Metanephros (tissue), 1 donor: Measurements from ENCODE around the gene TAS2R38. TPM values are rescaled to one million over a fixed set of nuclear protein-coding genes. Genes with fewer than 3 reads are reported as not detected.

ENCODE experiments used
- total RNA-seq: library from RNA; depleted of rRNA; stranded (reverse); fragments of >200 nt; gene quantifications from one replicate; pipeline ENCODE4 v1.2.3, GENCODE V29; 2014

Gene TAS2R38
- total RNA-seq: not detected

GRCh38 chr7:141973673-141974072, at the start of gene TAS2R38:
Gene TAS2R38, minus strand, starts transcription at chr7:141973773. Its CDS starts 84 bp downstream, at chr7:141973689.

GRCh38 chr7:141946796-141947195, 26.8 kb downstream of the TAS2R38 start, which contains the start of gene CLEC5A:
Gene CLEC5A, minus strand, starts transcription at chr7:141946974. Its CDS starts 682 bp downstream, at chr7:141946292.

Other genes starting within 250 kb of the TAS2R38 start
- gene SSBP1, start 235.4 kb downstream of the TAS2R38 start, total RNA-seq: 68.4 TPM
- gene TAS2R3, start 209.7 kb downstream of the TAS2R38 start, total RNA-seq: 7.1 TPM
- gene TAS2R4, start 197.1 kb downstream of the TAS2R38 start, total RNA-seq: 4.7 TPM
- 5.3 TPM for gene TAS2R5, start 183.6 kb downstream of the TAS2R38 start, total RNA-seq
- gene PRSS37, start 132.3 kb downstream of the TAS2R38 start, total RNA-seq: not detected
- gene OR9A4, start 57.4 kb downstream of the TAS2R38 start, total RNA-seq: 0.64 TPM
- gene CLEC5A, start 26.8 kb downstream of the TAS2R38 start, total RNA-seq: 2.3 TPM
- 11.6 TPM for gene MGAM, start 22.1 kb upstream of the TAS2R38 start, total RNA-seq
- 0.47 TPM for gene MGAM2, start 137.9 kb upstream of the TAS2R38 start, total RNA-seq